Left cardiac atrium (tissue), 4 donors: ENCODE measurements around the gene EPHB3. TPM values are rescaled to one million over a fixed set of nuclear protein-coding genes. Genes with fewer than 3 reads are reported as not detected.
"Not testable (repeated sequence)": the region's sequence is repeated elsewhere in the genome, so short reads cannot be mapped to it uniquely, and the experiment has no call there.

Experiments
- ATAC-seq, 2 donors: fragments of 200-7000 bp; cut with Tn5 transposase; one replicate each; pipeline ENCODE4 v1.9.1; 2020; ENCODE audit warnings: mild to moderate bottlenecking in 2 of 2, moderate library complexity in 2 of 2
- DNase-seq: peaks from one replicate; pipeline ENCODE4 v3.0.0-alpha.2; 2020
- intact Hi-C, 2 donors: fragments of 100-400 bp; cut with DNase I; formaldehyde crosslinking; loops; one replicate each; pipeline versions ENCODE4 v1.14.1 to v1.15.1; 2022 to 2023
- total RNA-seq, 2 donors: library from RNA; stranded (reverse); fragmentation: NEBNext Ultra II Directional; extraction: Animal tissue kit (Norgen Biotek cat#: 25700); gene quantifications; one replicate each; pipeline ENCODE4 v1.2.1, GENCODE V29; 2021
- donor health status: DM: no; HTN: yes; CAD: no.
- donor health status: DM: no; HTN: yes; CAD: no; lungs with severe emphysema.
- donor health status: DM: yes; HTN: yes; CAD: no.
- donor health status: Dilated cardiomyopathy.

The EPHB3 gene
- total RNA-seq, 2 donors from 2014 or later, result 1.6 to 1.7 TPM

- no peak for DNase-seq
- ATAC-seq, result peak in 1 of 2 donors; percentile 7
- intact Hi-C loops, result no loop called here
These were observed 43.2 kb downstream of the EPHB3 start for GRCh38 chr3:184604615-184605290.

DNA sequence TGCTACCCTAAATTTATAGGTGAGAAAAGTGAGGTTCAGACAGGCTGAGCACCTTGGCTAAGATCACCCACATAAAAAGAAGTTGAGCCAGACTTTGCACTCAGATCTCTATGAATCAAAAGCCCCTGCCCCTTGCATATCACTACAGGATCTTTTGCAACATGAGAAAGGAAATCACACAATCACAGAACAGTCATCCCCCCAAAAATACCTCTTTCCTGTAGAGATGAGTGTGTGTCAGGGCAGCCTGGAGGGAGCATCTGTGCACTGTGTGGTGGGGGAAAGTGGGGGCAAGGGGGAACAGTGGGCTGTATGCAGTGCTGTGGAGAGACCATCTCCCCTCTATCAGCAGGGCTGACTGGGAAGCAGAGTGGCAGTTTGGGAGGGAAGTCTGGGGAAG lies 46.6 kb downstream of the EPHB3 start:
- intact Hi-C loops, result no loop called here
- no peak for DNase-seq
- no peak for ATAC-seq

- ATAC-seq, result no peak
- DNase-seq, result no peak
- intact Hi-C loops, result no loop called here
These were observed 48.1 kb downstream of the EPHB3 start for GRCh38 chr3:184609476-184610244.

- DNase-seq (no peak), ATAC-seq (no peak)
- intact Hi-C loops, result no loop called here
These were observed 48.8 kb downstream of the EPHB3 start for GRCh38 chr3:184610245-184610871.

- DNase-seq, result no peak
- no peak for ATAC-seq
- intact Hi-C loops, result no loop called here
These were observed 50.2 kb downstream of the EPHB3 start for GRCh38 chr3:184611607-184612281.

GRCh38 chr3:184615396-184615795 lies 53.8 kb downstream of the EPHB3 start:
- intact Hi-C loops, result no loop called here
- DNase-seq (no peak), ATAC-seq (no peak)

- ATAC-seq, result no peak
- intact Hi-C loops, result no loop called here
- DNase-seq, result no peak
These were observed 54.9 kb downstream of the EPHB3 start for GRCh38 chr3:184616436-184616835.

DNA sequence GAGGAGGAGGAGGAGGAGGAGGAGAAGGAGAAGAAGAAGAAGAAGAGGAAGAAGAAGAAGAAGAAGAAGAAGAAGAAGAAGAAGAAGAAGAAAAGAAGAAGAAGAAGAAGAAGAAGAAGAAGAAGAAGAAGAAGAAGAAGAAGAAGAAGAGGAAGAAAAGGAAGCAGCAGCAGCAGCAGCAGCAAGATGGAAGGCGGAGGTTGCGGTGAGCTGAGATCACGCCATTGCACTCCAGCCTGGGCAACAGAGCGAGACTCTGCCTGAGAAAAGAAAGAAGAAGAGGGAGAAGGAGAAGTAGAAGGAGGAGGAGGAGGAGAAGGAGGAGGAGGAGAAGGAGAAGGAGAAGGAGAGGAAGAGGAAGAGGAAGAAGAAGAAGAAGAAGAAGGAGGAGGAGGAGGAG lies 55.7 kb downstream of the EPHB3 start:
- intact Hi-C loops, DNase-seq, ATAC-seq: not testable (repeated sequence)

- DNase-seq, result no peak
- peak; percentile 53 to 67 for ATAC-seq
- intact Hi-C loops, result no loop called here
These were observed 57.2 kb downstream of the EPHB3 start for GRCh38 chr3:184618811-184619210.

DNA sequence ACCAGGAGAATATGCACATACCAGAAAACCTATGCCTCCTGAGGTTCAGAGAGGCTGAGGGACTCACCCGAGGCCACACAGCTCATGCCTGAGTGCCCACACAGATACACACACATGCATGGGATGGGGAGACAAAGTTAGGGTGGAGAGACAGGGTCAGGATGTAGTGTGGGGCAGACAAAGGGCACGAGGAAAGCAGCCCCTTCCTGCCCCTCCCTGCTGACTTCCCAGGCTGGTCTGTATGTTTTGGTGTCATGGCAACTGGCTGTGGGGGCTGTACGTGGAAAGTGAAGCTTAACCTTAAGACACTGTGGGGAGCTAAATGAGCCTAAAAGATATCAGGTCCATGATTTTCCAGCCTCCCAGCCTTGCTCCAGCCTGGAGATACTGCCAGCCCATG lies 57.8 kb downstream of the EPHB3 start:
- ATAC-seq (peak; percentile 68 to 86), DNase-seq (peak; percentile 51)
- intact Hi-C loops, result no loop called here

GRCh38 chr3:184619787-184620430 lies 58.3 kb downstream of the EPHB3 start:
- intact Hi-C loops, result no loop called here
- DNase-seq (no peak), ATAC-seq (peak in 1 of 2 donors; percentile 27)

DNA sequence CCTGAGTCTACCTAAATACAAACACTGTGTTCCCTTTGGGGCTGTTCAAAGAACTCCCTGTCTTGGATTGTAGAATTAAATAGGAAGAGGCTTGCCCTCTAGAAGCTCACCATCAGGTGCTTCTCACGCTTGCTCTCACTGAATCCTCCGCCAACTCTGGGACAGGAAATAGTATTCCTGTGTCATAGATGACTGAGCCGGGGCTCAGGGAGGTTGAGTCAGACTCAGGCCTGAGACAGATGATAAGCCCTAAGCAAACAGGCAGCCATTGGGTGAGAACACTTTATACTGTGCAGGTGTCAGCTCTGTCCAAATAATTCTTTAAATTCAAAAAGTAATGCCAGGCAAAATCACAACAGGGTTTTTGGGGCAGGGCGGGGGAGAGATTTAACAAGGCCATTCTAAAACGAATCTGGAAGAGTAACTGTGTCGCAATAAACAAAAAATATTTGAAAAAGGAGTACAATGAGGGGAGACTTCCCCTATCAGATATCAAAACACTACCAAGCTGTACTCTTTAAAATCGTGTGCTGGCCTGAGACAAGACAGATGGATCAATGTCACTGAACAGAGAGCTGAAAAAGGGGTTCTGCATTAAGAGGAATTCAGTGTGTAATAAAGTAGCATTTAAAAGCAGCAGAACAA lies 59.0 kb downstream of the EPHB3 start:
- no peak for DNase-seq
- intact Hi-C loops, result no loop called here
- peak in 1 of 2 donors; percentile 45 for ATAC-seq

- intact Hi-C loops, result not testable (repeated sequence)
These were observed 60.6 kb downstream of the EPHB3 start for GRCh38 chr3:184622156-184622555.

DNA sequence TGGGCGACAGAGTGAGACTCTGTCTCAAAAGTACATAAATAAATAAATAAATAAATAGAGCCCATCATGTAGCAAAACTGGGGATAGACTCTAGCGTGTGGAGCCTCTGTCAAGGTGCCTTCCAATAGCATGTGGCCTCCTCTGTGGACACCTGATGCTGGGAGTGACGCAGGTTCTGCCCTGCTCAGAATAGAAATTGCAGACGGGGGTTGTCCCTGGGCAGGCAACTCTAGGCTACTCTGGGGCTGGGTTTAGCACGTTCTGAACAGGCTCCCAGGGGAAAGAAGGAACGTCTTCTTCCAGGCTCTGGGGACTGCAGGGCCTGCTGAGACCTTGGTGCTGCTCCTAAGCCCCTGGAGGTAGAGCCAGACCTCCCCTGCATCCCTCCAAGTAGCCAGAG lies 65.3 kb downstream of the EPHB3 start:
- DNase-seq, result no peak
- peak in 1 of 2 donors; percentile 21 for ATAC-seq
- intact Hi-C loops, result no loop called here

More at GRCh38 chr3:184622156-184622555, 60.6 kb downstream of the EPHB3 start:
- not testable (repeated sequence) for DNase-seq, ATAC-seq

DNA sequence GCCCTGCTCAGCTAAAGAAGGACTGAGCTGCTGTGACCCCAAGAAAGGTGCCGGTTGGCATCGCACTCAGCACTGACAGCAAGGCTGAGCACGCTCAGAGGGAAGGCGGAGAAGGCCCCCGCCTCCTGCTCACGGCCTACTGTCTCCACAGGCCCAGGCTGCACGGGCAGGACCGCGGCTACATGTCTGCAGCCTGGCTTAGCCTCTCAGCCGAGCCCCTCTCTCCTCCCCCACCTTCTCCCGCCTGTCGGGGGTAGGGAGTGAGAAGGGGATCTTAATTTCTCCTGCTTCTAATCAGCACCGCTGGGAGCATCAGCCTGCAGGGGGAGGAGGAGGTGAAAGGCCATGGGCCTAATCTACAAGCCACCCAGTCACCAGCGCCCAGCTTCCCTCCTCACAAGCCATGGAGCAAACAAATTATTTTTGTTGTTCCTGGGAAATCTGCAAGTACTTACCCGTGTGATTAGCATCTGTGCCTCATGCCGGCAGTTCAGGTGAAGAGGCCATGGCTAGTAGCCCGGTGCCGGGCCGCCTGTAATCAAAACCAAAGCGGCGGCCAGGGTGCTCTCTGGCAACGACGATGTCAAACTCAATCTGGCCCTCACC lies 68.1 kb downstream of the EPHB3 start:
- intact Hi-C loops, result no loop called here
- ATAC-seq (no peak), DNase-seq (no peak)

DNA sequence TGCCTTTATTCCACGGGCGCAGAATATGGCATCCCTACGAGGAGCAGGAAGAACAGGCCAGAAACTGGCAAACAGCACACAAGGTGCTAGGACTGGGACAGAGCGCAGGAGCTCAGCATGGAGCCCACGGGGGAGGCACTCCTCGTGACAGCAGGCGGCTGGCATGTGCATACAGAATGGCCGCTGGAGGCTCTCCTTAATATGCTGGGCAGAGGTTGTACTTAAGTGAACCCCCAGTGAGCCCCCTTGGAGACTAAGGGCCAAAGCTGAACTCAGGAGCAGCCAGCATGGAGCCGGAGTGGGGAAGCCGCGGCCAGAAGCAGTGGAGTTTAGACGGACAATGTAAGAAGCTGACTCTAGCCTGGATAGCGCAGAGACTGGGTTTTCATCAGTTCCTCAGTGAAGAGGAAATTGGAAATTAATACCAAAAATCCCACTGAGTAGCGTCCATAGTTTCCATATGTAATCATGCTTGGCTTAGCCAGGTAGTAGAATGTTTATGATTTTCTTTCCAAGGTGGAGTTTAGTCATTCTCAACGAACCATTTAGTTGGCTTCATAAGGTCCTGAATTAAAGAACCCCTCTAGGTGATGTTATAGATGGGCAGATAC lies 69.4 kb downstream of the EPHB3 start:
- intact Hi-C loops, result no loop called here
- no peak for DNase-seq

DNA sequence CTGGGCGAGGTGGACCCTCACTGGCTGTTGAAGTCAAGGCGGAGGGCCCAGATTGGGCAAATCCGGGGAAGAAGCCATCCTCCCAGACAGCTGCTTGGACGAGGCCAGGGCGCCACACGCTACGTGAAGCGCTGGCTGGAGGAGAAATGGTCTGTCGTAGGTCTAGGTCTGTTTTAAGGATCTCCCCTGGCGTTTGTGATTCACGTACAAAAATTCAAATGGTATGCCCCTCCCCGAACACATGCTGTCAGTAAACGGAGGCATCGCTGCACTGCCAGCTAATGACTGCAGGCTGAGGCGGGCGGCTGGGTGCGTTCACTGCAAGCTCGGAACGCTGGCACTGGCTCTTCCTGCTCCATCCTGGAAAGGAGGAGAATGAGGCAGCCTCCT lies 69.9 kb downstream of the EPHB3 start:
- no peak for DNase-seq
- ATAC-seq, result no peak
- intact Hi-C loops, result no loop called here

More for the DNA sequence above, 69.4 kb downstream of the EPHB3 start:
- ATAC-seq, result no peak
